Measurements from ENCODE around the gene LARP1. TPM values are rescaled to one million over a fixed set of nuclear protein-coding genes. Genes with fewer than 3 reads are reported as not detected.
A peak's percentile ranks its signal among the peaks of the same experiment; 100 is the strongest.

Gene LARP1
- total and polyA plus RNA-seq, 9 of the 15 experiments (the other 6 are each of a cell fraction or from before 2014, with no cell fraction given) = 22.6 to 300 (median 92.0) TPM

GRCh38 chr5:154758493-154758892 lies 3.3 kb downstream of the LARP1 start (continued):
- TF ChIP-seq TFE3 (CRISPR knock-in tag; IDR thresholded peaks at IDR 0.05) = no peak
- TF ChIP-seq HNRNPUL1 (IDR thresholded peaks at IDR 0.05; ENCODE audit: low read length) = no peak
- TF ChIP-seq ZNF311 (CRISPR knock-in tag; IDR thresholded peaks at IDR 0.05) = no peak
- TF ChIP-seq XRCC3 (IDR thresholded peaks at IDR 0.05) = no peak

GRCh38 chr5:154758977-154759376 lies 3.8 kb downstream of the LARP1 start:
- CTCF ChIA-PET (ENCODE audit: low intra/inter-chr PET ratio) = no interaction called here
- H3K4me3 ChIP-seq = peak overlapping the region; percentile 41
- intact Hi-C loops (cut with micrococcal nuclease) = no loop called here
- H3K27ac ChIP-seq (ENCODE audit: extremely low read depth, low read depth, low read length) = peak overlapping the region; percentile 54
- WGBS (ENCODE audit: insufficient coverage, low coverage, missing lambda C conversion rate) = 12% methylated on average over 3 of the region's 3 CpGs
- no peak for ATAC-seq
- H3K9ac ChIP-seq (ENCODE audit: insufficient read depth in 1 of 2, low read depth in 2 of 2, low read length in 2 of 2) = peak overlapping the region in 1 of 2 experiments; percentile 61; a peak in 2 of 4 replicates
- no peak overlapping the region for H2AFZ ChIP-seq (ENCODE audit: low read depth, low read length)
- H3K4me2 ChIP-seq (ENCODE audit: insufficient read depth, low read length) = peak overlapping the region; percentile 85
- peaks cover 5% of the 10 kb centered on the region for H3K9me1 ChIP-seq (ENCODE audit: control insufficient read depth, insufficient read depth, low read length)
- H3K9me3 ChIP-seq (replicated peaks; ENCODE audit: control insufficient read depth, insufficient read depth, low read depth, low read length) = no peaks in the 10 kb centered on the region
- POLR2A ChIA-PET = interaction anchor here (0.8 to 5.0 kb wide), 5 partner anchors 10 to 104 kb away, joined by 3 to 53 read pairs (median 3); no protein-coding TSS in a partner anchor
- peaks cover 35 to 44% of the 10 kb centered on the region in 2 experiments for H3K4me1 ChIP-seq (replicated peaks in 1 of 2; ENCODE audit: control insufficient read depth in 2 of 2, insufficient read depth in 2 of 2, low read length in 2 of 2)
- H3K27me3 ChIP-seq (ENCODE audit: control insufficient read depth in 2 of 2, insufficient read depth in 2 of 2, low read length in 2 of 2) = no peaks in the 10 kb centered on the region
- FAIRE-seq = no peak
- TSS peak; percentile 31 for BruUV-seq (replicated peaks)
- peaks cover 58% of the 10 kb centered on the region for H4K20me1 ChIP-seq (replicated peaks; ENCODE audit: control insufficient read depth, insufficient read depth, low read length)
- in situ Hi-C loops (cut with MboI) = no loop called here
- DNase-seq (ENCODE audit: extremely low read depth in 1 of 4, low spot score in 3 of 4) = no peak
- peaks cover 95% of the 10 kb centered on the region for H3K79me2 ChIP-seq (ENCODE audit: control insufficient read depth, insufficient read depth, low read length)
- peaks cover 48% of the 10 kb centered on the region for H3K36me3 ChIP-seq (ENCODE audit: control insufficient read depth, insufficient read depth, low read length)
- TF ChIP-seq, protein P1, sequence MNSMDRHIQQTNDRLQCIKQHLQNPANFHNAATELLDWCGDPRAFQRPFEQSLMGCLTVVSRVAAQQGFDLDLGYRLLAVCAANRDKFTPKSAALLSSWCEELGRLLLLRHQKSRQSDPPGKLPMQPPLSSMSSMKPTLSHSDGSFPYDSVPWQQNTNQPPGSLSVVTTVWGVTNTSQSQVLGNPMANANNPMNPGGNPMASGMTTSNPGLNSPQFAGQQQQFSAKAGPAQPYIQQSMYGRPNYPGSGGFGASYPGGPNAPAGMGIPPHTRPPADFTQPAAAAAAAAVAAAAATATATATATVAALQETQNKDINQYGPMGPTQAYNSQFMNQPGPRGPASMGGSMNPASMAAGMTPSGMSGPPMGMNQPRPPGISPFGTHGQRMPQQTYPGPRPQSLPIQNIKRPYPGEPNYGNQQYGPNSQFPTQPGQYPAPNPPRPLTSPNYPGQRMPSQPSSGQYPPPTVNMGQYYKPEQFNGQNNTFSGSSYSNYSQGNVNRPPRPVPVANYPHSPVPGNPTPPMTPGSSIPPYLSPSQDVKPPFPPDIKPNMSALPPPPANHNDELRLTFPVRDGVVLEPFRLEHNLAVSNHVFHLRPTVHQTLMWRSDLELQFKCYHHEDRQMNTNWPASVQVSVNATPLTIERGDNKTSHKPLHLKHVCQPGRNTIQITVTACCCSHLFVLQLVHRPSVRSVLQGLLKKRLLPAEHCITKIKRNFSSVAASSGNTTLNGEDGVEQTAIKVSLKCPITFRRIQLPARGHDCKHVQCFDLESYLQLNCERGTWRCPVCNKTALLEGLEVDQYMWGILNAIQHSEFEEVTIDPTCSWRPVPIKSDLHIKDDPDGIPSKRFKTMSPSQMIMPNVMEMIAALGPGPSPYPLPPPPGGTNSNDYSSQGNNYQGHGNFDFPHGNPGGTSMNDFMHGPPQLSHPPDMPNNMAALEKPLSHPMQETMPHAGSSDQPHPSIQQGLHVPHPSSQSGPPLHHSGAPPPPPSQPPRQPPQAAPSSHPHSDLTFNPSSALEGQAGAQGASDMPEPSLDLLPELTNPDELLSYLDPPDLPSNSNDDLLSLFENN (IDR thresholded peaks at IDR 0.05; ENCODE audit: low read depth in 2 of 2, low read length in 2 of 2) = no peak
- TF ChIP-seq STAT5A (IDR thresholded peaks at IDR 0.05; ENCODE audit: borderline replicate concordance, low read length) (no peak), E4F1 (CRISPR knock-in tag; IDR thresholded peaks at IDR 0.05; ENCODE audit: borderline replicate concordance) (no peak), PPARD (CRISPR knock-in tag; IDR thresholded peaks at IDR 0.05) (no peak), BRCA1 (IDR thresholded peaks at IDR 0.05) (no peak), BRCA1 (CRISPR knock-in tag; IDR thresholded peaks at IDR 0.05) (no peak), NCOA4 (IDR thresholded peaks at IDR 0.05; ENCODE audit: partially characterized antibody) (no peak), SRSF9 (IDR thresholded peaks at IDR 0.05; ENCODE audit: borderline replicate concordance, low read depth, low read length) (no peak), NBN (IDR thresholded peaks at IDR 0.05; ENCODE audit: low read depth) (no peak)
- TF ChIP-seq, protein P2, sequence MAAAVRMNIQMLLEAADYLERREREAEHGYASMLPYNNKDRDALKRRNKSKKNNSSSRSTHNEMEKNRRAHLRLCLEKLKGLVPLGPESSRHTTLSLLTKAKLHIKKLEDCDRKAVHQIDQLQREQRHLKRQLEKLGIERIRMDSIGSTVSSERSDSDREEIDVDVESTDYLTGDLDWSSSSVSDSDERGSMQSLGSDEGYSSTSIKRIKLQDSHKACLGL (CRISPR knock-in tag; IDR thresholded peaks at IDR 0.05; ENCODE audit: borderline replicate concordance, poor library complexity, severe bottlenecking) = no peak
